Left ventricle myocardium inferior (tissue), 1 donor: ENCODE data around the gene RNU6-1. TPM values are rescaled to one million over a fixed set of nuclear protein-coding genes. Genes with fewer than 3 reads are reported as not detected.

Experiments used
- DNase-seq: peaks from one replicate; pipeline ENCODE4 v3.0.0-alpha.2; 2020
- H3K27ac ChIP-seq: fragments of 200-600 bp; replicated peaks from 2 replicates; pipeline ENCODE4 v1.8.0; 2021
- H3K27me3 ChIP-seq: fragments of 200-600 bp; 2 replicates; pipeline ENCODE4 v1.8.0; 2021; ENCODE audit warnings: low read depth
- H3K36me3 ChIP-seq: fragments of 200-600 bp; 2 replicates; pipeline ENCODE4 v1.8.0; 2021
- H3K4me1 ChIP-seq: fragments of 200-600 bp; 2 replicates; pipeline ENCODE4 v1.8.0; 2021
- H3K4me3 ChIP-seq: fragments of 200-600 bp; 2 replicates; pipeline ENCODE4 v1.8.0; 2021; ENCODE audit warnings: mild to moderate bottlenecking, moderate library complexity
- H3K9me3 ChIP-seq: fragments of 200-600 bp; replicated peaks from 2 replicates; pipeline ENCODE4 v1.8.0; 2021
- CTCF ChIP-seq: fragments of 200-600 bp; IDR thresholded peaks from 2 replicates; pipeline ENCODE4 v1.8.0; 2021; ENCODE audit warnings: antibody characterized with exemption, mild to moderate bottlenecking, borderline replicate concordance
- intact Hi-C: fragments of 100-400 bp; cut with micrococcal nuclease; formaldehyde crosslinking; loops from one replicate; pipeline ENCODE4 v1.11.0; 2022
- total RNA-seq: library from RNA; stranded (reverse); fragmentation: NEBNext Ultra II Directional; extraction: Animal tissue kit (Norgen Biotek cat#: 25700); gene quantifications from one replicate; pipeline ENCODE4 v1.2.1, GENCODE V29; 2021
- donor health status: DM: no; HTN: yes; CAD: no; lungs with severe emphysema.

The RNU6-1 gene
- total RNA-seq, 1 donor from 2014 or later: not detected

DNA sequence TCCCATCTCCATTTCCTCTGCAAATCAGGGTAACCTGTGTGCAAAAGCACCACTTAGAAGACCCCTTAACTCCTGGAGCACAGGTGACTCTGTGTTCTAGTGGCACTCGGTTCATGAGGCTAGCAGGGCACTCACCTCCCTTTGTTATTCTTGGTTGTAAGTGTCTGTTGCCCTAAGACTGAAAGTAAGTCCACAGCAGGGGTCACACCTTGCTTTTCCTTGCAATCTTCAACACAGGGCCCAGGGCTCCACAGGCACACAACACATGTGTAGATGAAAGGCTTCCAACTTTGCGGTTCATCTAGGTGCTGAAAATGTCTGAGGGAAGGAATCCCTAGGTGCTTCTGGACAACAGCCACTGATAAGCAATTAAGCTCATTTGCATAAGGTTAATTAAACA, 2.9 kb downstream of the RNU6-1 start:
- intact Hi-C loops: loop anchor here (2.0 kb wide), 1 partner anchor 378 kb away; no protein-coding TSS in a partner anchor
- Histone ChIP-seq H3K9me3 (no peaks in the 10 kb centered on the region), H3K4me1 (peaks cover 73% of the 10 kb centered on the region), H3K27me3 (peaks cover 43% of the 10 kb centered on the region), H3K36me3 (no peaks in the 10 kb centered on the region), H3K27ac (no peak overlapping the region), H3K4me3 (no peak overlapping the region)
- no peak for TF ChIP-seq CTCF
- no peak for DNase-seq

DNA sequence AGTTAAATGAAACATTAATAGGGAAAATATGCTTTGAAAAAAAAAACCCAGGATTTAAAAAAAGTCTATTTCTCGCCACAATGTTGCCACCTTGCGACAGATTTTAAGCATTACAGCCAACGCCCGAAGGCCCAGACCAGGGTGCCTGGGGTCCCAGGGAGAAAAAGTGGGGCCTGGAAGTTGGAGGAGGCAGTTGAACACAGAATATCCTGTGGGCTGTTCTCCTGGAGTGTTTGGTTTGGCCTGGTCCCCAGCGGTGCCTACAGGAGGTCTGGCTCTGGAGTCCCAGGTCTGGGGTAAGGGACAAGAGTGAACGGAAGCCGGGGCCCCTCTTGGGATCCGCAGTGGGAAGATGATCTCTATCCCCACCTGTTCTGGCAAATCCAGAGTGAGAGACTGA, 3.4 kb downstream of the RNU6-1 start:
- H3K36me3 ChIP-seq: no peaks in the 10 kb centered on the region
- TF ChIP-seq CTCF: peak; percentile 91
- H3K4me1 ChIP-seq: peaks cover 71% of the 10 kb centered on the region
- no peak overlapping the region for H3K27ac ChIP-seq
- no peaks in the 10 kb centered on the region for H3K9me3 ChIP-seq
- DNase-seq: peak; percentile 40
- H3K27me3 ChIP-seq: peaks cover 47% of the 10 kb centered on the region
- H3K4me3 ChIP-seq: peak overlapping the region; percentile 61
- intact Hi-C loops: loop anchor here (2.0 kb wide), 1 partner anchor 378 kb away; no protein-coding TSS in a partner anchor

DNA sequence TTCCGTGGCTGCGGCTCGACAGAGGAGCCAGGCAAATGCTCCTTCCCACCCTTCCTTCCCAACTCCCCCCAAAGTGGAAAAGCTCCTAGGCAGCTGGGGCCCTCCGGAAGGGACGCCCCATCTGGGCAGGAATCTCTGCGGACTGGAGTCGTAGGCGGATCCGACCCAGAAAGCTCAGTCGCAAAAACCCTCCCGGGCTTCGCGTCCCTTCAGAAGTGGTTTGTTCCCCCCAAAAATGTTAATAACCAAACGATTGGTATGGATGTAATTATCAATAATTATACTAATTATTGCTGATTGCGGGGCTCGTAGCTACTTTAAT, 3.8 kb downstream of the RNU6-1 start:
- intact Hi-C loops: loop anchor here (2.0 kb wide), 1 partner anchor 377 kb away; no protein-coding TSS in a partner anchor
- Histone ChIP-seq H3K4me1 (peaks cover 68% of the 10 kb centered on the region), H3K9me3 (no peaks in the 10 kb centered on the region), H3K27ac (no peak overlapping the region), H3K27me3 (peaks cover 51% of the 10 kb centered on the region), H3K4me3 (peak overlapping the region; percentile 61), H3K36me3 (no peaks in the 10 kb centered on the region)
- no peak for DNase-seq
- TF ChIP-seq CTCF: no peak

GRCh38 chr15:67835297-67836133, 4.3 kb downstream of the RNU6-1 start:
- no peaks in the 10 kb centered on the region for H3K9me3 ChIP-seq
- no peak for TF ChIP-seq CTCF
- H3K4me3 ChIP-seq: peak overlapping the region; percentile 61
- H3K36me3 ChIP-seq: no peaks in the 10 kb centered on the region
- H3K4me1 ChIP-seq: peaks cover 62% of the 10 kb centered on the region
- DNase-seq: no peak
- intact Hi-C loops: loop anchor here (2.0 kb wide), 1 partner anchor 377 kb away; no protein-coding TSS in a partner anchor
- peaks cover 57% of the 10 kb centered on the region for H3K27me3 ChIP-seq
- no peak overlapping the region for H3K27ac ChIP-seq

DNA sequence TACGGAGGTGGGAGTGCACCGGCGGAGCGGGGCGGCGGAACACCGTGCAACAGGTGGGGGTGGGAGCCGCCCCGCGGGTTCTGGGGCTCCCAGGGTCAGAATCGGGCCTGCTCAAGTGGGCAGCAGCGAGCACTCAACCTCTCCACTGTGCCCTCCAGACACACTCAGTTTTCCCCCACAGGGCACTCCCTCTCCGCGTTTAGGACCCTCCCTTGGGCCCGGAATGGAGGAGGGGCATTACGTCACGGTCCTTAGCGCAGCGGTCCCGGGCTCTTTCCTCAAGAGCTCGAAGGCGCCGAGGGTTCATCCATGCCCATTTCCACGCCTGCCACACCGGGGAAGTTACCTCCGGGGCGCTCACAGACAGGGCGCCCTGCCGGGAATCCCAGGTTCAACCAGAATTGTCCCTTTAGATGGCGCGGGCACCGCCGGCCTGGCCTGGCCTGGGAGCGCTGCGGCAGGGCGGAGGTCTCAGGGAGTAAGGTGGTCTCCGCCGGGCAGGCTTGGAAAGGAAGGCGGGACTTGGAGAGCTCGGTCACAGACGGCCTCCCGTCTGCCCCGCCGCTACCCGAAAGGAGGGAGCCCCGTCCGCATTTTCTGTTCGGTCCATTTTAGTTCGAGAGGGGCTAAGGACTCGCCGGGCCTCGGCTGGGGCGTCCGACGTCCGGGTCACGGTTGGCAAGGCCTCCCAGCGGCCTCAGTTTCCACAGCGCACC, 5.1 kb downstream of the RNU6-1 start:
- no peaks in the 10 kb centered on the region for H3K36me3 ChIP-seq
- peak overlapping the region; percentile 61 for H3K4me3 ChIP-seq
- H3K27ac ChIP-seq: no peak overlapping the region
- no peaks in the 10 kb centered on the region for H3K9me3 ChIP-seq
- no peak for TF ChIP-seq CTCF
- peaks cover 65% of the 10 kb centered on the region for H3K27me3 ChIP-seq
- peaks cover 64% of the 10 kb centered on the region for H3K4me1 ChIP-seq
- DNase-seq: no peak
- intact Hi-C loops: no loop called here
